NT2/D1 (cell line): ENCODE measurements around the gene SLC39A2.

Experiments used
- YY1 ChIP-seq: IDR thresholded peaks from 2 replicates; pipeline ENCODE4 v1.6.1; 2011; ENCODE audit not compliant: insufficient read length, insufficient read depth
- ZNF274 ChIP-seq: IDR thresholded peaks from 2 replicates; pipeline ENCODE4 v1.6.1; 2011; ENCODE audit warnings: mild to moderate bottlenecking, low read depth, low read length

- no peak for TF ChIP-seq YY1
- TF ChIP-seq ZNF274: no peak
These were observed 12.3 kb upstream of the SLC39A2 start for GRCh38 chr14:20986811-20987210.
